Epidermal melanocyte (primary cell): Measurements from ENCODE around the gene DOCK9.
A peak's percentile ranks its signal among the peaks of the same experiment; 100 is the strongest.

Experiments used
- DNase-seq: peaks from one replicate; pipeline ENCODE4 v3.0.0; 2011; ENCODE audit warnings: low spot score; ENCODE audit not compliant: insufficient read length

DOCK9 gene

DNA sequence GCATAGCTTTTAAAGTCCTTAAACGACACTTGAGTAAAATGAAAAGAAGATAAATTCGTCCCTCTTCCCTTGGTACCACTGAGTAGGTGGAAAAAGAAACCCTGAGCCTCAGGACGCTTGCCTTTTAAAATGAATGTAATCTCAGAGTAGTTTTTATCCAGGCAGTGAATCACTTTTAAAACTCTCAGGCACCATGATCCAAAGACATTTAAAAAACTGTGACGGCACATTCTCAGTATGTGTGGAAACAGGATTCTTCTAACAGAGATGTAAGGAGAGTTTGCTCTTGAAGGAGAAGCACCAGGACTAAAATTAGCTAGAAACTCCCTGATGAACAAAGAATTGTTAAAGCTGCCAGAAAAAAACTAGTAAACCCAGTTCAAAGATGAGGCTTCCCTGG is 119.7 kb downstream of the DOCK9 start:
- no peak for DNase-seq

GRCh38 chr13:98856983-98857382 is 120.9 kb downstream of the DOCK9 start:
- no peak for DNase-seq

- DNase-seq = no peak
Measured at GRCh38 chr13:98854448-98854847, 123.4 kb downstream of the DOCK9 start.

GRCh38 chr13:98853771-98854221 is 124.1 kb downstream of the DOCK9 start:
- no peak for DNase-seq

DNA sequence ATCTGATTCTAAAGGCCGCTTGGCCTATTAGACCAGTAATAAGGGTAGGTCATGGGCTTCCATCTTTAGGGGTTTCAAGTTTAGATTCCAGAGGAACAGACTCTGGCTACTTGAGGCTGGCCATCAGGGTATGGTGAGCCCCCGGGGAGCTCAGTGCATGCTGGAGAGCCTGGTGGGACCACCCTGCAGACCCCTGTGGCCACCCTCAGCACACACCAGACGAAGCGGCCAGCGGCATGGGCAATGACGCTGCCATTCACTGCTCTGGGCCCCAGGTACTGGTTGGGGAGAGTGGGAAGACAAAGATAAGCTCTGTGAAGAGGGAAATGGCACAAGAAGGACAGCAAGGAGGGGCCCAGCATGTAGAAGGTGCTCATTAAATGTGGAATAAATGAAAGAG is 126.6 kb downstream of the DOCK9 start:
- no peak for DNase-seq

- no peak for DNase-seq
Measured at GRCh38 chr13:98848746-98849145, 129.1 kb downstream of the DOCK9 start.

DNA sequence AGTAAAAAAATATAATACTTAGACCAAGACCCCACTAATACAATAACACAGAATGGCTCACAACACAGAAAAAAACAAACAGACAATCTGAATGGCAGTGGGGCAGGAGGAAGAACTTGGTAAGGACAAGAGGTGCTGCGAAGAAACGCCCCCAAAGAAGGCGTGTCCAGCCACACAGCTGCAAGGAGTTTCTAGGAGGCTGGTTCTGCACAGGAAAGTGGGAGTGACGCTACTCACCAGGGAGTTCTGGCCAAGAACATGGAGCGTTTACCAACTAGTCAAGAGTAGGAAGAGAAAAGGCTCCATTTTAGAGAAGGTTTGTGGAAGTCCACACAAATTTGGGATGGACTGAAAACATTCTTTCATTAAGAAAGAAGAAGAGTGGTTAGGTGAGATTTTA is 130.1 kb downstream of the DOCK9 start:
- no peak for DNase-seq

DNA sequence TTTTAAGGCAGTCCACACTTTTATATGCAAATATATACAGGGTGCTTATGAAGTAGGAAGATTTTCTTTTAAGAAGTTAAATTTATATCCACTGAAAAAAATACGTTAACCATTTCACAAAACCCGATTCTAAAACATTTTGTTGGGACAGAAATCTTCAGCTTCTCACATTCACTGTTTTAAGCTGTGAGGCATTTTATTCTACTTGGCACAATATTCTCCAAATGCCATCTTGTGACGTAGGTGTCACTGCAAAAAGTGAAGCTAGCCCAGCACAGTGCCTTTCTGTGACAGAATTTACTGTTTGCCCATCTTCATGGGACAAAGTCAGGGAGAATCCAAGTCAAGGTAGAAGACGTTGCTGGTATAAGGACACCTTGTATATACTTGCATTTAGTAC is 130.9 kb downstream of the DOCK9 start:
- no peak for DNase-seq

- DNase-seq = no peak
Measured at GRCh38 chr13:98846521-98846920, 131.3 kb downstream of the DOCK9 start.

GRCh38 chr13:98845742-98846141 is 132.1 kb downstream of the DOCK9 start:
- no peak for DNase-seq

DNA sequence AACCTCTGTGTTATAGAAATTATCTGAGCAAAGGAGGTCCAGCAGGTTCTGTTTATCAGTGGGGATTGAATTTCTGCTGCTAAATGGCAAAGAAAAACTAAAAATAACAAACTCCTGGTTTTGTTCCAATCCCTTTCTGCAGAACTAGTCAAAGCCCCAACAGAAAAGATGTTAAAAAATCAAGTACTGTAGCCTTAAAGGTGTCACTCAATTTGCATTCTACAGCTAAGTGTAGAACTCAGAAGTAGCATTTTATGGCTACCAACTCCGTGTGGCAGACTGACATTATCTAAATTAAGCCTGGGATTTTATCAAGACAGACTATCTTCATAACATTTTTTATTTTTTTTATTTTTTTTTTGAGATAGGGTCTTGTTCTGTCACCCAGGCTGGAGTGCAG is 133.8 kb downstream of the DOCK9 start:
- no peak for DNase-seq

DNA sequence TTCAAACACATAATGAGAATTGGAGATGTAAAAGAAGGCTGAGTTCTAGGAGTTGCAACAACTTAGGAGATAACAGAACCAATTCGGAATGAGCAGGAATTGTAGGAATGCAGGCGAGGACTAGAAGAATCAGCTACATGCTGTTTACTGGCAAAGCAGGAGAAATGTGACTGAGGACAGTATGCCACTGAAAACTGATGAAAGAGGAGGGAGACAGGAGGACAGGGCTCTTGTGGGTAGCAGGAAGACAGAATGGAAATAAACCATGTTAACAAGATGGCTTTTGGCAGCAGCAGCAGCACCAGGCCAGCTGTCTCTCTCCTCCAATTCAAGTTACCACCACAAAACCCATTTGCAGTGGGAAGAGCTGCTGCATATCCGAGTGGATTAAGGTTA is 134.4 kb downstream of the DOCK9 start:
- no peak for DNase-seq

- peak; percentile 61 for DNase-seq
Measured at GRCh38 chr13:98842858-98843481, 134.9 kb downstream of the DOCK9 start.

- no peak for DNase-seq
Measured at GRCh38 chr13:98842070-98842469, 135.8 kb downstream of the DOCK9 start.

DNA sequence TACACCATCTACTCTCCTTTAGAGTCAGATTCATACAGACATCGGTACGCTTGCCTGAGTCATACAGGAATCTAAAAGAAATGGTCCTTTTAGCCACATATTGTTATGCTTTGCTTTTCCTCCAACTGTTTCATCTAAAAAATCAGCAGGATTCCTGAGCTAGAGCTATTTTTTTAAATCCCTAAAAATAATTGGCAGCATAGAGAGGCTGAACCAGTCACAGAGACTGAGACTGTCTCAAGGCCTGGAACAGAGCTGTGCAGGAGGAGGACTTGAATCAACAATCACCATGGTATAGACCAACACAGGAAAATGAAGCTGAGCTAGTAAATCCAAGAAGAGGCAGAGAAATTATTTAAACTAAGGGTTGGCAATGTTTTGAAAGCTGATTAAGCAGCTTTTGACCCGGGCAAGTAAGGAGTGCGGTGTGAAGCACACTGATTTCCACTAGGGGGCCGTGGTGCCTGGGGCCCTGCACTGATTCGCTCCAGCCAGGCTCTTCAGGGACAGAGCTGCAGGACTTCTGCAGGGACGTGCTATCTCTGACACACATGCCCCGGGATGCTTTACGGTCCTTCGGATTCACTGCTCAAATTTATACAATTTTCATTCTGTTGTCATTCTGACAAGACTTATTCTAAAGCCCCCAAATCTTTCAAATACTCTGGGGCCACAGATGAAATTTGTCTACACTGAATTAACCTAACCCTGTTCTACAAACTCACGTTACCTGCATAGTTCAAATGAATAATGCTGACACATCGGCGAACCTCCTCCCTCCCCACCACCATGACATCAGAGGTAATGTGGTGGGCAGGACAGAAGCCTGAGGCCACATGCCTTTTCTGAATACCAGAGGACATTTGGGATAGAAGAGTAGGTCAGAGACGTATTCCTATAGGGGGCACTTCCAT is 137.8 kb downstream of the DOCK9 start:
- DNase-seq = peak; percentile 46

DNA sequence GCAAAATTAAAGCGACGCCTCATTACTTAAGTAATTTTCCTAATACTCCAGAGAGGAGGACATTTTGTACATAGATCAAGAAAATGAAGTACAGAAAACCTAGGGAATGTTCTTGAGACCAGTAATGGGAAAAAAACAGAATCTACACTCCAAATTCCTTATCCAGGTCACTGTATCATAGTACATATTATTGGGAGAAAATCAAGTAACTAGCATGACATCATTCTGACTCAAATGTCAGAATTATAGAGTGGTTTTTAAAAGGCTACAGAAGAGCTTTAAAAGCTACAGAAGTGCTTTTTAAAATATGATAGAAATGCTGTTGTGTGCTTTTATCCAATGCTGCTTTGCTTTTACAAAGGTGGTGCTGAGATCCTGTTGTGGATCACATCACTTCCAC is 139.1 kb downstream of the DOCK9 start:
- DNase-seq = no peak

GRCh38 chr13:98837896-98838295 is 140.0 kb downstream of the DOCK9 start:
- no peak for DNase-seq

DNA sequence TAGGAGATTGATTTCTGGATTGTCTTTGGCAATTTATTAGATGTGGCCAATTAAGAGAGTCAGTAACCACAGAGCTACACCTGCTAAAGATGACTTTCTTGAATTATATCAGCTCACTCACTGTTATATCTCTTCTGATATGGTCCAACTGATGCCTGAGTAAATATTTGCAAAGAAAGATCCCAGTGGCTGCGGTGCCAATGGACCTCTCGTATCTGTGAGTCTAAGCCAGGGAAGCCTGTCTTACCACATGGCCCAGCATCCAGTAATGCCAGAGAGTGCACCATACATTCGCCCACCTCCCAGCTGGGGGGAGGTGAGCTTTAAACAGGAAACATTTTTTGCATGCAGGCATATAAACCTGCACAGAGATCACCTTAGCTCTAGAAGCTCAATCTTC is 142.7 kb downstream of the DOCK9 start:
- no peak for DNase-seq

DNA sequence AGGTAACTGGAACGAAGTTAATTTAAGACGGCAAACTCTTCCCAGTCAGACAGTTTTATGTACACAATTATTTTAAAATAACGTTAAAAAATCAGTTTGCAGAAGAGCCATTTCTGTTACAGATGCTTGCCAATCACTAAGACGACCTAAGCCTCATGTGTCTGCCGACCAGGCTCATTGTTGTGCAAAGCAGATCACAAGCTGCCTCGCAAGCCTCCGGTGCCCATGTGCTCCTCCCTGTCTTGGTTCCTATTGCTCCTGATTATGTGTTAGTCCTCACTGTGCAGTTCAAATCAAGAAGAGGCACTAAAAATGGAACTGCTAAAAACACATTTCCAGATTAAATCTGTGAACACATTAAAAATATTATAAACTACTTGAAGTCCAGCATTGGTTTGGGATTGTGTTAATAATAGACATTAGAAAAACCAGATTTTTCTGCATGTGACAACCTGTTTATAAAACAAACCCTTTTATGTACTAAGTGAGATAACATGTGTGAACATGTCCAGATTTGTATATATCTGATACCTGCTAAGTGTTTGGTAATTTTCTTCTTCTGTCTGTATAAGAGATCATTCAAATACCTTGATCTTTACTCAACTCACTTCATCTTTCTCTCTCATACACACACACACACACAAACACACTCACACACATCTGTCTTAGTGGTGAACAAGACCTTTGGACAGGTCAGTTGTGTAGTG is 143.5 kb downstream of the DOCK9 start:
- DNase-seq = no peak

DNA sequence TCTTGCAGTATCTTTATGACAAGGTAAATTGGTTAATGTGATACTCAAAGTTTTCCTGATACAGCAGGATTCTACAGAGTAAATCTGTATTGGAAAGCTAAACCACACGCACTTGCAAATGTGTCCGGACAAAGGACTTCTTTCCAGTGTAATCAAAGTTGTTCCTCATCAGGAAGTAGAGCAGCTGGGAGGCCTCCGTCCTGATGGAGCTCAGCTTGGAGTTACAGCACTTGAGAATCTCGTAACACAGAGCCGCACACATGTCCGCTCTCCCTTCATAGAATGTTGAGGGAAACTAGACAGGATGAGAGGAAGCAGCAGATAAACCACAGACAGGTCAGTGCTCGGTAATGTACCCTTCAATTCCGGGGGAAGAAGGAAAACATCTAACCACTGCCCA is 146.6 kb downstream of the DOCK9 start:
- no peak for DNase-seq

DNA sequence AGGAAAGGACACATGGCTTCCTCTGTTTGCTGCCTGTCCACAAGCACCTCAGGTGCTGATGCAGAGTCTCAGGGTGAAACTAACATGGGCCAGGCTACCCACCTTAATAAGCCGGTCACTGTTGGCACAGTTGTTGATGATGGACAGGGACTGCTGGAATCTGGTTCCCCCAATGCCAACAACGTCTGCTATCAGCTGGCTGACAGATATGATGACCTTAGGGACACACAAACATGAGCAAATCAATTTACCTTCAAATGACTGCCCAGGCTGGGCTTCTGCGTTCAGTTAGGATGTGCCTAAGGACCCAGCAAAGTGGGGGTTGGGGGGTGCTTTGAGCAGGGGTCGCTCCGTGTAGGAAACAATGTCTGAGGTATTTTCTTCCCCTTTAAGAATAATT is 148.3 kb downstream of the DOCK9 start:
- no peak for DNase-seq

DNA sequence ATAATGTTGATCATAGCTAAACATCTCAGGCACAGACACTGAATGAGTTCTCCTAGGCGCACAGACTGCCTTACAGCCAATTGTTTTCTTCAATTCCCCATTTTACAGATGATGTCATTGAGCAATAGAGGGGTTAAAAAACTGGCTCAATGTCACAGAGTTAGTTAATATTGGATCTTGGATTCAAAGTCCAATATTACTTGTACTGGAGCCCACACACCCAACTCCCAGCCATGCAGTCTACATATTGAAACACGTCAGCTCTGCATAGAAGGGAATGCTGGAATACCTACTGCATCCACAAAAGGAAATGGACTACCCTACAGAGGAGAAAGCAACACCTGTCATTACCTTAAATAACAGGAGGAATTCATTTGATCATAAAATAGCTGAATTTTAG is 149.2 kb downstream of the DOCK9 start:
- DNase-seq = no peak
